ENCODE measurements around the gene ACVR2A.

The ACVR2A gene

GRCh38 chr2:147855316-147855715, 10.5 kb downstream of the ACVR2A start:
- no peak for DNase-seq (ENCODE audit: low spot score)

DNA sequence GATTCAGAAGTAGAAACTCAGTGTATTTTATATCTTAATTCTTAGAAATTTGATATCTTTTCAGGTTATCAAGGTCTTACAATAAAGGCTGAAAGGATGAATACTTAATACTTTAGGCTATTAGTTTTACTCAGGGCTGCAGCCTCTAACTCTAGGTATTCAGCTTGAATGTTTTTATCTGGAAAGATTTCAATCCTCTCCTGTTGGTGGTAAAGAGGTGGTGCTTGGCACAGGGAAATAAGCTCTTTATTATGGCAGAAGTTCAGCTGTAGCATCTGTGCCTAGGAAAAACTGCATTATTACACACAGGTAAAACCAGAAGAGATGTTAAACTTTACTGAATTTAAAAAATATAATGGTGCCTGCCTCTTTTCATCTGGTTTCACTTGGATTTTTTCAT, 11.1 kb downstream of the ACVR2A start:
- DNase-seq (ENCODE audit: low spot score): no peak

GRCh38 chr2:147860009-147860408, 15.2 kb downstream of the ACVR2A start:
- no peak for DNase-seq (ENCODE audit: low spot score)

DNA sequence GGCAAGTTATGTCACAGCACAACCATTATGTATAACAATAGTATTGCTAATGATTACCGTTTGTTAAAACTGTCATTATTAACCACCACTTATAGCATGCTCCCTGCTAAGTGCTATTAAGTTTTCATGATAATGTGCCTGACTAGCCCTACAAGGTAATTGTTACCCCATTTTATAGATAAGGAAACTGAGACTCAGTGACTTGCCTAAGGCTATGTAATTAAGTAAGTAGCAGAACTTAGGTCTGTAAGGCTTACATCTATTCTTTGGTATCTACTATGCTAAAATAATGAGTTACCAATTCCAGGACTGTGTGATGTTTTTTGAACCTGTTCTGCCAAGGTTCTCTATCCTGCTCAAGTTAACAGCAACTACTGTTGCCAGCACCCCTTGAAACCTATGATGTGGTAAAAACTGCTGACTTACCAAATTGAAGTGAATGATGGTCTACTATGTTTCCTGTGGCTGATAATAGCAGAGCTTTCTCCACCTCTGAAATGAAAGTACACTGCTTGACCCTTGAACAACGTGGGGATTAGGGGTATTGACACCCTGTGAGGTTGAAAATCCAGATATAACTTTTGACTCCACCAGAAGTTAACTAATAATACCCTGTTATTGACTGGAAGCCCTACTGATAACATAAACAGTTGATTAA, 18.2 kb downstream of the ACVR2A start:
- no peak for DNase-seq (ENCODE audit: low spot score)

DNA sequence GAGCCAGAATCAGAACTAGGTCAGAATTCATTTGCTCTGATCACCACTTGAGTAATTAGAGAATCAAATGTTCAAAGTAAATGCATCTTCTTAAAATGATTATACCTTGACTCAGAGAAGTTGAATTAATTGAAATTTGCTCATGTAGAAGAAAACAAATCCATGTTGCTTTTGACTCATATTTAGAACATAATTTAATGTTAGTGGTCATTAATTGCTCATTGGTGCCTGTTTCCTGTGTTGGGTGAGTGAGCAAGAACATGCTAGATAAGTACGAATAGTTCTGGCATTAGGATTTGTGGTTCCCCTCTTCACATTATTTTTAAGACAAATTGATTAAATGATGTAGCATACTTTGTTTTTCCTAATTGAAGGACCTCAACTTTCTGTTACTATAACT, 19.0 kb downstream of the ACVR2A start:
- DNase-seq (ENCODE audit: low spot score): no peak

- DNase-seq (ENCODE audit: low spot score): no peak
Observed at GRCh38 chr2:147865560-147865959, 20.7 kb downstream of the ACVR2A start.

DNA sequence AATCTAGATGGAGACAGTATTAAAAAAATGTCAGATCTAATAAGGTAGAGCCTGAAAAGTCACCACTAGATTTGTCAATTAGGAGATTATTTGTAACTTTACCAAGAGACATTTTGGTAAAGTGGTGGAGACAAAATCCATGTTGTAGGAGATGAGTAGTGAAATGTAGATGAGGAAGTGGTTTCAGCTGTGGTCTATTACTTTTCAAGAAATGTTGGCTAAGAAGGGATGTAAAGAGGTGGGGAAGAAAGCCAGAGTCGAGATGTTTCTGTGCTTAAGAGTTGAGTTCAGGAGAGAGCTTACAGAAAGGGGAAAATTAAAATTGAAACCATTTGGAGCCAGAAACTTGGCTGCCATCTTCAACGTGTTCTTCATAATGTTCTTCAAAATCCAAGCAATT, 22.2 kb downstream of the ACVR2A start:
- no peak for DNase-seq (ENCODE audit: low spot score)

- DNase-seq (ENCODE audit: low spot score): no peak
Observed at GRCh38 chr2:147869934-147870333, 25.1 kb downstream of the ACVR2A start.

GRCh38 chr2:147872967-147873366, 28.1 kb downstream of the ACVR2A start:
- no peak for DNase-seq (ENCODE audit: low spot score)

- no peak for DNase-seq (ENCODE audit: low spot score)
Observed at GRCh38 chr2:147873859-147874483, 29.1 kb downstream of the ACVR2A start.

DNA sequence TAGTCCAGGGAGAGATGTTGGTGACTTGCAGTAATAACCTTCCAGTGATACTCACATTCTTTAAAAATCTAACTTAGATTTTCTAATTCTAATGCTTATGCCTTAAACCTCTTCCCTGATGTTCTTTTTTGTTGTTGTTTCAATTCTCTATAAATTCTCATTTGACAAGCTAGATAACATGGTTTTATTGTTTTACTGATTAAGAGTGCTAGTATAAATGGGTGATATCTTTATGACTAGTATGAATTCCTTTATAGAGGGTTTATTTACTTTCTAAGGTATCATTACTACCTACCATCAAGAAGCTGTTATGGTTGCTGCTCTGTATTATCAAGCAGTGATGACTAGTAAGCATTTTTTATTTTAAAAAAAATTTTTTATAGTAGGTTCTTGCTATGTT, 35.0 kb downstream of the ACVR2A start:
- DNase-seq (ENCODE audit: low spot score): no peak

GRCh38 chr2:147882631-147883030, 37.8 kb downstream of the ACVR2A start:
- DNase-seq (ENCODE audit: low spot score): no peak

- no peak for DNase-seq (ENCODE audit: low spot score)
Observed at GRCh38 chr2:147884830-147885229, 40.0 kb downstream of the ACVR2A start.

- no peak for DNase-seq (ENCODE audit: low spot score)
Observed at GRCh38 chr2:147886136-147886535, 41.3 kb downstream of the ACVR2A start.

DNA sequence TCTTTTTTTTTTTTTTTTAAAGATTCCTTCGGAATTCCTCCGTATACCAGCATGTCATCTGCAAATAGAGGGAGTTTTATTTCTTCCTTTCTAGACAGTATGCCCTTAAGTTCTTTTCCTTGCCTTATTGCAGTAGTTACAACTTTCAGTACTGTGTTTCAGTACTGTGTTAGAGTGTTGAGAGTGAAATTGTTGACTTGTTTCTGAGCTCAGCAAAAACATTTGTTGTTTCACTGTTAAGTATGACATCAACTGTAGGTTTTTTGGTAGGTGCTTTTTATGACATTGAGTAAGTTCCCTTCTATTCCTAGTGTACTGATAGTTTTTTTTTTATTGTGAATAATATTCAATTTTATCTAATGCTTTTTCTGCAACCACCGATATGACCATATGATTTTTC, 43.9 kb downstream of the ACVR2A start:
- no peak for DNase-seq (ENCODE audit: low spot score)

DNA sequence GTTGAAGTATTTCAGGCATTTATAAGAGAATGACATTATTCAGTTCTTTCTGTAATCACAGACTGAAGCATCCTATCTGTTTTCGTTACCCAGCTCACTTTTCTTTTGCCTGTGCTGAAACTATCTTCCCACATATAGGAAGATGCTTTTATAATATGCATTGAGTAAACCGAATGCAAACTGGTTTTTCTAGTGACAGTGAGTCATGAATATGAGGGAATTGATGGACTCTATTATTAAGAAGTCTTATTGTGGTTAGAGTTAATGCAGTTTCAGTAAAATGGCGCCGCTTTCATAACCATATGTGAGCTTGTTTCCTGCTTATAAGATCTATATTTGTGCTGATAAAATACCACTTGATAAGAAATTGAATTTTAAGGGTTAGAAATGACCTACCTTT, 59.2 kb downstream of the ACVR2A start:
- no peak for DNase-seq (ENCODE audit: low spot score)

GRCh38 chr2:147909178-147909577, 64.3 kb downstream of the ACVR2A start:
- DNase-seq (ENCODE audit: low spot score): no peak

DNA sequence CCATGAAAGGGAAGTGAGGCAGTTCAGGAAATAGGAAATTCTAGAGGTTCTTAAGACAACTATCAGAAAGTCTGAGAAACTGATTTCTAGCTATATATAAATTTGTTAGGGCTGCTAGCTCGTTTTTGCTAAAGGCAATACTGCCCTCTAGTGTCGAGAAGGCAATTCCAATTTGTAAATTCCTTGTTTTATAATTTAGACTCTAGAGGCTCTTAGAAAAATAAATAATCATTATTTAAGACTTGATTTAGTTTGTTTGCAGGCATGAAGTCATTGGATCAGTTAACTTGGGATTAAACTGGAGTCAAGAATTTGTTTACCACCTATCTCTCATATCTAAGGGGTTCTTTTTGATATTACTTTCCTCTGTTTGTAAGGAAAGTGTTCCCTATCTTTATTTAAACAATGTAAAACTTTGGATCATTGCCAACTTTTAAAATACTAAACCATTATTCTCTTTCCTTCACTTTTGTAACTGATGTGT, 66.2 kb downstream of the ACVR2A start:
- DNase-seq (ENCODE audit: low spot score): peak; percentile 4

DNA sequence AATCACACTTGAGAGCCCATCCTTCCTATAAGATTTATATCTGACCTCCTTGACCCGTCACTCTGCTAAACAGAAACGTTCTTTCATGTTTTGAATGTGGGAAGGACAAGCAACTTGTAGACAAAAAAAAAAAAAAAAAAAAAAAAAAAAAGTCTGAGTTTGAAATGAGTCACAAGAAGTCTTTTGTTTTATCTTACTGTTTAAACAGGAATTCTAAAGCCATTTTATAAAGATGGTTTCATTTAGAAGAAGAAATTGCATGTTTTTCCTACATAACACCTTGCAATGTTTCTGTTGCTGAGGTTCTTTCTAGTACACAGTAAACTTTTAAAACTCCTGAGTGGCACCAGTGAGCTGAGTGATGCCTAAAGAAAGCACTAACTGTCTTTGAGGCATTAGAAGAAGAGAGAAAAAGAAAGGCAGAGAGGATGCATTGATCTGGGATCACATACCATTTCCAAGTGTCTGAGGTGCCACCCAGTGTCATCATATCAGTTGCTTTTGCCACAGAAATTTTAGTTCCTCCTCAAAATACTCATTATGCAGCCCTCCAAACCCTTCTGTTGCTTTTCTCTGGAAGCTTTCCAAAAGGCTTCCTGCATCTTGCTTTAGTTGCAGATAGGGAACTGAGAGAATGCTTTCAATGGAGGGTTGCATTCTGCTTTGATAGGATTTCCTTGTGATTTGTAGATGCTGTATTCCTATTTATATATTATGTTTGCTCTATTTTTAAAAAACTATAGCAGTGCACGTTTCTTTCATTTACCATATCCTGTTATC, 69.1 kb downstream of the ACVR2A start:
- no peak for DNase-seq (ENCODE audit: low spot score)

GRCh38 chr2:147916067-147916466, 71.2 kb downstream of the ACVR2A start:
- no peak for DNase-seq (ENCODE audit: low spot score)

- no peak for DNase-seq (ENCODE audit: low spot score)
Observed at GRCh38 chr2:147916723-147917122, 71.9 kb downstream of the ACVR2A start.

GRCh38 chr2:147917161-147917560, 72.3 kb downstream of the ACVR2A start:
- no peak for DNase-seq (ENCODE audit: low spot score)

DNA sequence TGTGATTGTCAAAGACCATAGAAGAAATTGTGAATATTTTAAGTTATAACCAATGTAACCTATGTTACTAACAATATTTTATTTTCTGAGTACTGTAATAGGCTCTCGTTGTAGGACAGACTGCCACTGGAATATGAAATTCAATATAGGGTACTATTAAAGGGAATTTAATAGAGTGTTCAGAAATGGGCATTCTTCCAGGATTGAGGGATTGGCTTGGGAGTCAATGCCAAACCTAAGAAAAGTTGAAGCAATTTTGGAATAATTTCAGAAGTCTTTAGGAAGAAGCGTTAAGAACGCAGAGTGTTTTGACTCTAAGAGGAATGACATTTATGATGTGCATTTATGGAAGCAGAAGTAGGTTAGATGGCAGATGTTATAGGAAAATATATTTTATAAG, 79.0 kb downstream of the ACVR2A start:
- no peak for DNase-seq (ENCODE audit: low spot score)
